HG03457 (cell line): ENCODE data around the gene PDLIM4.

Experiments
- ATAC-seq: cut with Tn5 transposase; IDR thresholded peaks from one replicate; pipeline ENCODE4 v1.9.1; 2021; ENCODE audit warnings: moderate number of reproducible peaks; ENCODE audit not compliant: unreplicated experiment

The PDLIM4 gene

GRCh38 chr5:132280371-132281240 is 23.1 kb downstream of the PDLIM4 start:
- ATAC-seq = no peak

DNA sequence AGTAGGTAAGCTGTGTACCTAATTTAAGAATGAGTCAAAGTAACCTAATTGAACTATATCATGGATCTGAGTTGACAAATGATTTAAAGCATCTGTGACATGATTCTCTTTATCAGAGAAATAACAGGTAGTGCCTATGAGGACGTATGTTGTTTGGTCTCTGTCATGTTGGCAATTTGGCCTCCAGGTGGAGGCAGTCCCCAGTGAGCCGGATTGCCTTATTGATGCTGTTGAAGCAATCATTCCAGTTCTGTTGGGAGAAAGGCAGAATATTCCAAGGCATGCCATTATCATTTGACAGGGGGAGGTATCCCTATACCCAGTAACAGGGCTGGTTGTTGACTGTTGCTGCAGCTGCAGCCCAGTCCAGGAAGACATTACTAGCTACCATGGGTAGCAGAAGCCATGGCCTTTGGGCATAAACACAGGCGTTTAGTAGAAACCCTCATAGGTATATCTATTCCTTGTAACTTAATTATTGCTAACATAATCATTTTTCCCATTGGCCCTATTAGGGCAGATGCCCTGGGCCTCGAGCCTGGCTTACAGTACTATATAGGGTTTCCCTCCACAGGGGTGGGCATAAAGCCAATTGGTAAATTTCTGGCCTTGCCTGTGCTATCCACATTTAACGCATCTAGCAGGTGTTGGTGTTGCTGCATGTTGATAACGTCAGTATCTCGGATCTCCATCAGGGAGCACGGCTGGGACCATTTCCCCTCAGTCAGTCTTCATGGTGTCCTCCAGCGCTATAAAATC is 24.5 kb downstream of the PDLIM4 start:
- no peak for ATAC-seq

- ATAC-seq = no peak
Observed at GRCh38 chr5:132283423-132284043, 26.0 kb downstream of the PDLIM4 start.

- no peak for ATAC-seq
Observed at GRCh38 chr5:132289097-132289496, 31.6 kb downstream of the PDLIM4 start.

DNA sequence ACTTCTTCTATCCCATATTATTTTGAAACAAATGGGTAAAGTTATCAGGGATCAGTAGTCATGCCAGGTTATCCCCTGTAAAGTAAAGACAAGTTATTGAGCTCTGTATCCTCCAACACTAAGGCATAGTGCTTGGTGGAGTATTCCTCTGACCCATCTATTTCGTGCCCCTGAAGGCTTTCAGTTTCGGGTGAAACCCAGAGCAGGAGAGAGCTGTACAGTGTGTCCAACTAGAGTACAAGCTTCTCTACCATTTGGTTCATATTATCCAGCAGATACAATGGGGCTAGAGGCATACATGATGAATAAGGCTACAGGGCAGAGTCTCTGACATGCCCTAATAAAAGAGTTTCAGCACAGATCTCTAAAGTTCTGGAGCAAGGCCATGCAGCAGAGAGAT is 33.5 kb downstream of the PDLIM4 start:
- ATAC-seq = no peak

GRCh38 chr5:132293066-132293991 is 35.8 kb downstream of the PDLIM4 start:
- peak; percentile 31 for ATAC-seq

DNA sequence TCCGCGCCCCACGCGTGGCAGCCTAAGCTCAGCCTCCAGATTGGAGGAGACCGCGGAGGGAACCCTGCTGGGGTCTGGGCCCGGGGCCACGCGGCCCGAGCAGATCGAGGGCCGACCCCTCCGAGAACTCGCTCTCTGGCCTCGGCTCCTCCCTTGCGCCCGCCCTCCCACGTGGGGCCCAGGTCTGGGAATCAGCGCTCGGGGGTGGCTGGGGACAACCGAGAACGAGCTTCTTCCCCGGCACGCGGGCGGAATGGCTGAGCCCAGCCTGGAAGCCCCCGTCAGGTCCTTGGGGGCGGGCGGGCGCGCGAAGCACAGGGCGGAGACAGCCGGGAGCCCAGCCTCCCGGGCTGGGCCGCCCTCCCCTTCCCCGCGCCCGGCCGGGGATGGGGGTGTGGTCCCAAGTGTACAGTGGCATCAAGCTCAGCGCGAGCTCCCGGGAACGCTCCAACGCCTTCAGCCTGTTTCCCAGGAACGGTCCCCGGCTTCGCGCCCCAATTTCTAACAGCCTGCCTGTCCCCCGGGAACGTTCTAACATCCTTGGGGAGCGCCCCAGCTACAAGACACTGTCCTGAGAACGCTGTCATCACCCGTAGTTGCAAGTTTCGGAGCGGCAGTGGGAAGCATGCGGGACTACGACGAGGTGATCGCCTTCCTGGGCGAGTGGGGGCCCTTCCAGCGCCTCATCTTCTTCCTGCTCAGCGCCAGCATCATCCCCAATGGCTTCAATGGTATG is 36.7 kb downstream of the PDLIM4 start, which contains the start of gene SLC22A4:
Gene SLC22A4 (plus strand): TSS at position 403 of the 736 bp plus-strand sequence. CDS start 223 bp downstream, at position 626.
- ATAC-seq = peak; percentile 51

DNA sequence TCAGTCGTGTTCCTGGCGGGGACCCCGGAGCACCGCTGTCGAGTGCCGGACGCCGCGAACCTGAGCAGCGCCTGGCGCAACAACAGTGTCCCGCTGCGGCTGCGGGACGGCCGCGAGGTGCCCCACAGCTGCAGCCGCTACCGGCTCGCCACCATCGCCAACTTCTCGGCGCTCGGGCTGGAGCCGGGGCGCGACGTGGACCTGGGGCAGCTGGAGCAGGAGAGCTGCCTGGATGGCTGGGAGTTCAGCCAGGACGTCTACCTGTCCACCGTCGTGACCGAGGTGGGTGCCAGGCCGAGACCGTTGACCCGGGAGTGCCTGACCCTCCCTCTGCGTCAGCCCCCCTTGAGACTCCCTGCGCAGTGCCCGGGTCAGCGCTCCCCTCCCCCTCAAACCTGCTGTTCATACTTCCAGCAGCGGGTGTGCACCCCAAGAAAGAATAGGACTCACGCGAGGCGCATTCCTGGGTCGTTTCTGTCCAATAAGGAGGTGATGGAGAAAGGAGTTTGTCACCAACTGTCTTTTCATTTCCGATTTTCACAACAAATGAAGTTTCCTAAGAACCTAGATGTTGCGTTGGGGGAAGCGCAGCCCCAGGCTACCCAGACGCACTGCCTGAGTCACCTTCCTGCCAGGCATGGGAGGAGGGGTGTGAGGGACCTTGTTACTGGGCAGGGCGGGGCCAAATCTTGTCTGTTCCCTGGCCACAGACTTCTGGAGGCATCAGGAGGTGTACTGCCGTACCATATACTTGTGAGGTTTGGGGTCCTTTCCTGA is 37.4 kb downstream of the PDLIM4 start:
- peak; percentile 12 for ATAC-seq

DNA sequence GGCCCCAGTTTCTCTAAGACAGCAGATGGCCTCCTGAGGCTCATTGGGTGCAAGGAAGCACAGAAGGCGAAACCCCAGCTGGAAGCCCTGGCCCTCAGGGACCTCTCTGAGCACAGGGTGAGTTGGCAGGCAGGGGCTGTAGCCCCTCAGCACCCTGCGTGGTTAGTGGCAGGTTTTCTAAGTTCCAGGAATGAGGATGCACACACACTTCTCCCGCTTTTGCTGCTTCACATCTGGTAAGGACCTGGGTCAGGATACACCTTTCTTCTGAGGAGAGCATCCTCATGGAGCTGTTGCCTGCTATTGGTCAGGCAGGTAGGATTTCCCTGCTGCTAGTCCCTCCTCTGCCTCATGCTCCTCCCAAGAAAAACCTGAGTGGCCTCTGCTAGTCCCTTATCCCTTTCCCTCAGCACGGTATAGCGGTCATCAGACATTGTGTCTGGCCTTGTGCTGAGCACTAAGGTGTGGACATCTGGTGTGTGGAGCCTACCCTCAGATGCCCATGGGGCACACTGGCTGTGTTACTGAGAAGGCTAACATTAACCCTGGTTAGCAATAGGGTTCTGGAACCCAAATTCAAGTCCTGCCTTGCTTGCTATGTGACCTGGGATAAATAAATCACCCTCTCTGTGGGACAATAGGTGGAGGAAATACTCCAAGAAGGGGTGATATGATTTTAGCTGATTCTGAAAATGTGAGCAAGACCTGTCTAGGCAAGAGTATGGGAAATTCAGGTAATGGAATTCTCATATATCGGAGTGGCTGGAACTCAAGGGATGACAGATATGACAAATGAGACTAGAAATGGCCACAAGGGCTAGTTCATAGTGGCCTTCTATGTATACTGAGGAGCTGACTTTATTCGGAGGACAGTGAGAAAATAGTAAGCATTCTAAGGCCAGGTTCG is 38.3 kb downstream of the PDLIM4 start:
- no peak for ATAC-seq

DNA sequence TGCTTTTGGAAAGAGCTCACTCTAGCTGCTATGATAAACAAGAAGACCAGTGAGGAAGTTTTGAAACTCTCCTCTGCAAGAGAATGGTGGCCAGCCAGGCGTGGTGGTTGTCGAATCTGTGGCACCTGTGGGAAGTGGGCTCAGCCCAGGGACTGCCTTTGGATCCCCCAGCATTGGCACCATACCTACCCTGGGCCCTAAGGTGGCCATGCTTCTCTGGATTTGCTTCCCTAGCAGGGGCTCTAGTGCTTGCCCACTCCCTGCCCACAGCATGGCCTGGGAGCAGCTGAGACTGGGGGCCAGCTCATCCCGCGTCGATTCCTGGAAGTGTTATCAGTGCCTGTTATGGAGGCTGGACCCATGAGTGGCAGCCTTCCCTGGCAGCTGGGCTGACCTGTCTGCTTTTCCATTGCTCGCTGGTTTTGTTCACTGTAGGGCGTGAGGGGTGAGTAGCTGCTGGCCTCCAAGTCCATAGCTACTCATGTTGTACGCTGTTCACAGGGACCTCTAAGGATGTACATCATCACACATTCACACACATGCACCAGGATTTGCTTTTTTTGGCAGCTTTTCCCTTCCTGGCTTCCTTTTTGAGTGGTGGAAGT is 39.0 kb downstream of the PDLIM4 start:
- no peak for ATAC-seq

GRCh38 chr5:132297211-132297940 is 39.9 kb downstream of the PDLIM4 start:
- ATAC-seq = no peak

- no peak for ATAC-seq
Observed at GRCh38 chr5:132298298-132299212, 41.1 kb downstream of the PDLIM4 start.

DNA sequence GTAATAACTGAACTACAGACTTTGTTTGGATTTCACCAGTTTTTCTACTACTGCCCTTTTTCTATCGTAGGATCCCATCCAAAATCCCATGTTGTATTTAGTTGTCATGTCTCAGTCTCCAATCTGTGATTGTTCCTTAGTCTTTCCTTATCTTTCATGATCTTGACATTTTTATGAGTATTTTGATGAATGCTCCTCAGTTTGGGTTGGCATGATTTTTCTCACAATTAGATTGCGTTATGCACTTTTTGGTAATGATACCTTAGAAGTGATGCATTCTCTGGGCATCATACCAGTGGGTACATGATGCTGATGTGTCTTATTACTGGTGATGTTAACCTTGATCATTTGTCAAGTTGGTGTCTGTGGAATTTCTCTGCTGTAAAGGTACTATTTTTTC is 42.4 kb downstream of the PDLIM4 start:
- ATAC-seq = no peak

DNA sequence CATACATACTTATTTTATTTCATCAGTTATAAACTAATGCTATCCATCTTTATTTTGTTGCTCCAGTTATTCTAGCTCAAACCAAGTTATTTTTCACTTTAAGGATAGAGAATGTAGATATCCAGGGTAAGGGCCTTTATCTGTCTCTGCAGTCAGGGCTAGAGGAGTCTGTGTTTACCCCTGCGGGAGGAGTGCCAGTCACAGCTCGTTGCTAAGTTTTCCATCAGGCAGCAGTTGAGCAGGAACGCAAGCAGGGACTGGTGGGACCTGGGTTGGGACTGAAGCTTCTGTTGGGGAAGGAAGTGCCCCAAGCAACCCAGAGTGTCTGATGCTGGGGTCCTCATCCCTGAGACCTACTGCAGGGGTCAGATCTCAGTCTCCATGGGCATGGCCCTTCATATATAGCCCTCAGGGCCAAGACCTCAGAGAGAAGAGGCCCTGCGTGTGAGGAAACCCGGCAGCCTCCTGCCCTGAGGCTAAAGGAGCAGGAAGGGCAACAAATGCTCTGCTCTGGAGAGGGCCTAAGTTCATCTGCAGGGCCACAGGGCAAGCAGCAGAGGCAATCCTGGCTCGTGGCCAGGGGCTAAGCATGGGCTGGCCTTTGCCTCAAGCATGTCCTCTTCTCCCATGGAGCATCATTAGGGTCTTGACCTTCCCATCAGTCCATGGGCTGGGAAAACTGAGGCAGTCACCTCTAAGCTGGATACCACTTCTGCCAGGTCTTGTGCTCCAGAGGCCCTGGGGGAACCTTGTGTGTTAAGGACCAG is 43.3 kb downstream of the PDLIM4 start:
- ATAC-seq = no peak
